Peyer's patch (tissue), 4 donors: ENCODE measurements around the gene KCTD11.

Experiments
- CTCF ChIP-seq, 6 experiments: fragments of 450-650 bp in 4 of 6; fragments of 200-600 bp in 2 of 6; sonication (generic) in 1 of 6; IDR thresholded peaks; one replicate each; pipeline ENCODE4 v1.5.1; 2017 to 2019; ENCODE audit warnings: antibody characterized with exemption in 6 of 6, mild to moderate bottlenecking in 3 of 6, moderate library complexity in 1 of 6
- POLR2A ChIP-seq, 2 donors: fragments of 450-650 bp; IDR thresholded peaks; one replicate each; pipeline ENCODE4 v1.5.1; 2017; ENCODE audit warnings: antibody characterized with exemption in 2 of 2, mild to moderate bottlenecking in 2 of 2, moderate library complexity in 2 of 2

DNA sequence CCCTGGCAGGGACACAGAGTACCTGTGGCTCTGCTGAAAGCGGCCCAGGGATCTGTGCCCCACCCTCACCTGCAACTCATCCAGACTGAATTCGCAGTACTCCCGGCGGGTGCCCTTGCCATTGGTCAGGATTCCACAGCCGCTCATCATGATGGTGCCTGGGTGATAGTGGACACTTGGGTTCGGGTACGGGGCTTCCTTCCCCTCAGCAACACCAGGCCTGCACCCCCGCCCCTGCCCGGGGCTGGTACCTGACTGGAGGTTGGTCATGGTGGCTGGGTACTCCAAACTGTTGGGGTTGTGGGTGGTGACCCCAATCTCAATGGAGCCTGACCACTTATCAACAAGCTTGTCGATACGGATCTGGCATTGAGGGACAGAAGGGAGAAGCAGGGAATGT lies 25.8 kb upstream of the KCTD11 start:
- TF ChIP-seq CTCF (IDR thresholded peaks at IDR 0.05): no peak
- no peak for TF ChIP-seq POLR2A (IDR thresholded peaks at IDR 0.05)
